ENCODE data around the gene PTPRG. TPM values are rescaled to one million over a fixed set of nuclear protein-coding genes. Genes with fewer than 3 reads are reported as not detected.

Gene PTPRG
- polyA plus RNA-seq, 1 donor (not counting 4 experiments of a cell fraction or from before 2014, with no cell fraction given): 12.1 TPM

DNA sequence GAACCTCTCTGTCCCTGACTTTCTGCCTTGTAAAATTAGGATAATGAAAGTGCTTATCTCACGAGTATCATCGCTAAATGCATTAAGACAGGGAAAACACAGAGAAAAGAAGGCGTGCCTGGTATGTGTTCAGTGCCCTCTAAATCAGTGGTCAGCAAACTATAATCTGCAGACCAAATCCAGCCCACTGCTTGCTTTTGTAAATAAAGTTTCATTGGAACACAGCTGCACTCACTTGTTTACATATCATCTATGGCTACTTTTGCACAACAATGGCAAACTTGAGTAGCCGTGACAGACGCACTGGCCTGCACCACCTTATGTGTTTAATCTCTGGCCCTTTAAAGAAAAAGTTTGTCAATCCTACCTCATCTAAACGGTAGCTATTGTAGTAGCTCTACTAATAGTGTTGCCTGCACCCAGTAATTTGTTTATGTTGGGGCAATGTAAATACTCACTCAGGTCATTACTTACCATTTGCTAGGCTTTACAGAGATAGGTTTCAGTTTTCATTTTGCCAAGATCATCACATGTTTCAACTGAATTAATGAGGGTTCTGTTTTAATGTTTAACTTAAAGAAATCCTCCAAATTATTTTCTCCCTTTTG lies 582.6 kb downstream of the PTPRG start:
- no peaks in the 10 kb centered on the region for H3K79me2 ChIP-seq (ENCODE audit: control insufficient read depth, insufficient read depth, low read length)
- no peak overlapping the region for H3K27ac ChIP-seq (ENCODE audit: control insufficient read depth, insufficient read depth, low read length)
- H3K9me3 ChIP-seq (ENCODE audit: control insufficient read depth, low read depth, low read length): no peaks in the 10 kb centered on the region
- H3K4me3 ChIP-seq (ENCODE audit: control insufficient read depth in 2 of 3, extremely low read depth in 1 of 3, insufficient read depth in 2 of 3, low read depth in 1 of 3, low read length in 3 of 3): no peak overlapping the region
- H3K9ac ChIP-seq (ENCODE audit: control insufficient read depth, extremely low read depth, insufficient read depth, low read length): no peak overlapping the region
- no peaks in the 10 kb centered on the region for H3K9me1 ChIP-seq (ENCODE audit: control insufficient read depth, extremely low read depth, insufficient read depth, low read length)
- H4K20me1 ChIP-seq (ENCODE audit: control insufficient read depth, extremely low read depth, insufficient read depth, low read length): no peaks in the 10 kb centered on the region
- H3K4me1 ChIP-seq (ENCODE audit: control insufficient read depth, extremely low read depth, insufficient read depth, low read length): no peaks in the 10 kb centered on the region
- dilution Hi-C loops (cut with MboI; ENCODE audit: extremely low pct_ligation_motif_present, low sequenced_read_pairs): no loop called here
- DNase-seq (ENCODE audit: low read depth, low spot score): no peak
- FAIRE-seq: no peak
- no peak for TF ChIP-seq EZH2 (IDR thresholded peaks at IDR 0.05; ENCODE audit: low read length)
- TF ChIP-seq, protein P1, sequence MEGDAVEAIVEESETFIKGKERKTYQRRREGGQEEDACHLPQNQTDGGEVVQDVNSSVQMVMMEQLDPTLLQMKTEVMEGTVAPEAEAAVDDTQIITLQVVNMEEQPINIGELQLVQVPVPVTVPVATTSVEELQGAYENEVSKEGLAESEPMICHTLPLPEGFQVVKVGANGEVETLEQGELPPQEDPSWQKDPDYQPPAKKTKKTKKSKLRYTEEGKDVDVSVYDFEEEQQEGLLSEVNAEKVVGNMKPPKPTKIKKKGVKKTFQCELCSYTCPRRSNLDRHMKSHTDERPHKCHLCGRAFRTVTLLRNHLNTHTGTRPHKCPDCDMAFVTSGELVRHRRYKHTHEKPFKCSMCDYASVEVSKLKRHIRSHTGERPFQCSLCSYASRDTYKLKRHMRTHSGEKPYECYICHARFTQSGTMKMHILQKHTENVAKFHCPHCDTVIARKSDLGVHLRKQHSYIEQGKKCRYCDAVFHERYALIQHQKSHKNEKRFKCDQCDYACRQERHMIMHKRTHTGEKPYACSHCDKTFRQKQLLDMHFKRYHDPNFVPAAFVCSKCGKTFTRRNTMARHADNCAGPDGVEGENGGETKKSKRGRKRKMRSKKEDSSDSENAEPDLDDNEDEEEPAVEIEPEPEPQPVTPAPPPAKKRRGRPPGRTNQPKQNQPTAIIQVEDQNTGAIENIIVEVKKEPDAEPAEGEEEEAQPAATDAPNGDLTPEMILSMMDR (optimal IDR thresholded peaks at IDR 0.05 in 1 of 3, IDR thresholded peaks at IDR 0.05 in 1 of 3, conservative IDR thresholded peaks at IDR 0.05 in 1 of 3; ENCODE audit: extremely low read depth in 1 of 3, insufficient read depth in 2 of 3, low read length in 3 of 3): no peak
- no peak overlapping the region for H2AFZ ChIP-seq (ENCODE audit: control insufficient read depth, low read length)
- H3K27me3 ChIP-seq (ENCODE audit: control insufficient read depth, extremely low read depth, insufficient read depth, low read length): no peaks in the 10 kb centered on the region
- peaks cover 0 to 4% of the 10 kb centered on the region in 2 experiments for H3K36me3 ChIP-seq (ENCODE audit: control insufficient read depth in 2 of 2, extremely low read depth in 1 of 2, insufficient read depth in 2 of 2, low read length in 2 of 2)
- no peak overlapping the region for H3K4me2 ChIP-seq (ENCODE audit: control insufficient read depth, extremely low read depth, insufficient read depth, low read depth, low read length)

DNA sequence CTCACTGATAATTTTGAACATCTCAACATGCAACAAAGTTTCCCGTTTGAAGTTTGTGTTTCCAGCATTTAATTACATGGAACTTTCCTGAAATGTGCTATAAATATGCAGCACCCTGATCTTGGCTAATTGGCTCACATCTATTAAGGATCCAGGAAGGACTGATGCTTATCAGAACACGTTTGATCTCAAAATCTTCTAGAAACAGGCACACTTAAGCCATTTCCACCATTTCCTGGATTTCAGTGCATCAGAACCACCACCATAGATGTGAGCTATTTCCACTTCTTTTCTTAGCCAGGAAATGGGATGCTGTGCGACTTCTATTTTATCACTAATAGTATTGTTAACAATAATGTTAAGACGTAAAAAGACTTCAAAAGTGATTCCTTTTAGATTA lies 583.1 kb downstream of the PTPRG start:
- Histone ChIP-seq H3K4me1 (ENCODE audit: control insufficient read depth, extremely low read depth, insufficient read depth, low read length) (peaks cover 2% of the 10 kb centered on the region), H3K27ac (ENCODE audit: control insufficient read depth, insufficient read depth, low read length) (no peak overlapping the region), H2AFZ (ENCODE audit: control insufficient read depth, low read length) (no peak overlapping the region), H3K9ac (ENCODE audit: control insufficient read depth, extremely low read depth, insufficient read depth, low read length) (no peak overlapping the region), H3K9me1 (ENCODE audit: control insufficient read depth, extremely low read depth, insufficient read depth, low read length) (no peaks in the 10 kb centered on the region), H3K4me2 (ENCODE audit: control insufficient read depth, extremely low read depth, insufficient read depth, low read depth, low read length) (no peak overlapping the region), H3K9me3 (ENCODE audit: control insufficient read depth, low read depth, low read length) (no peaks in the 10 kb centered on the region), H3K36me3 (ENCODE audit: control insufficient read depth in 2 of 2, extremely low read depth in 1 of 2, insufficient read depth in 2 of 2, low read length in 2 of 2) (peaks cover 0 to 4% of the 10 kb centered on the region in 2 experiments), H3K4me3 (ENCODE audit: control insufficient read depth in 2 of 3, extremely low read depth in 1 of 3, insufficient read depth in 2 of 3, low read depth in 1 of 3, low read length in 3 of 3) (no peak overlapping the region), H4K20me1 (ENCODE audit: control insufficient read depth, extremely low read depth, insufficient read depth, low read length) (no peaks in the 10 kb centered on the region), H3K27me3 (ENCODE audit: control insufficient read depth, extremely low read depth, insufficient read depth, low read length) (no peaks in the 10 kb centered on the region), H3K79me2 (ENCODE audit: control insufficient read depth, insufficient read depth, low read length) (no peaks in the 10 kb centered on the region)
- FAIRE-seq: no peak
- DNase-seq (ENCODE audit: low read depth, low spot score): no peak
- no peak for TF ChIP-seq EZH2 (IDR thresholded peaks at IDR 0.05; ENCODE audit: low read length)
- TF ChIP-seq, protein P1 (optimal IDR thresholded peaks at IDR 0.05 in 1 of 3, IDR thresholded peaks at IDR 0.05 in 1 of 3, conservative IDR thresholded peaks at IDR 0.05 in 1 of 3; ENCODE audit: extremely low read depth in 1 of 3, insufficient read depth in 2 of 3, low read length in 3 of 3): no peak
- dilution Hi-C loops (cut with MboI; ENCODE audit: extremely low pct_ligation_motif_present, low sequenced_read_pairs): no loop called here

Measured in keratinocyte (primary cell).